Esophagus squamous epithelium (tissue), 5 donors: ENCODE results near the gene PTK6. TPM values are rescaled to one million over a fixed set of nuclear protein-coding genes. Genes with fewer than 3 reads are reported as not detected.

ENCODE experiments used
- DNase-seq: peaks from one replicate; lab custom pipeline; 2025; lab: John Stamatoyannopoulos, UW
- H3K27ac ChIP-seq, 4 donors: fragments of 200-600 bp; sonication (generic); one replicate each; pipeline ENCODE4 v1.5.1; 2016 to 2019; ENCODE audit warnings: mild to moderate bottlenecking in 1 of 4
- H3K27me3 ChIP-seq, 4 donors: fragments of 200-600 bp; sonication (generic); 1 replicate in 3 of 4; 2 replicates in 1 of 4; pipeline versions ENCODE4 v1.5.1 to v1.6.0; 2017 to 2021; ENCODE audit warnings: antibody characterized with exemption in 1 of 4
- H3K36me3 ChIP-seq, 3 donors: fragments of 200-600 bp; sonication (generic); one replicate each; pipeline ENCODE4 v1.5.1; 2016 to 2019
- H3K4me1 ChIP-seq, 3 donors: fragments of 200-600 bp; sonication (generic); one replicate each; pipeline ENCODE4 v1.5.1; 2017 to 2019
- H3K4me3 ChIP-seq, 4 donors: fragments of 200-600 bp; sonication (generic); 1 replicate in 3 of 4; 2 replicates in 1 of 4; pipeline ENCODE4 v1.5.1; 2016 to 2019; ENCODE audit warnings: mild to moderate bottlenecking in 2 of 4, moderate library complexity in 1 of 4
- H3K9me3 ChIP-seq, 3 donors: fragments of 200-600 bp; sonication (generic); one replicate each; pipeline ENCODE4 v1.5.1; 2016 to 2019
- CTCF ChIP-seq, 6 experiments: fragments of 450-650 bp in 4 of 6; fragments of 200-600 bp in 2 of 6; sonication (generic) in 2 of 6; IDR thresholded peaks; one replicate each; pipeline ENCODE4 v1.5.1; 2016 to 2019; ENCODE audit warnings: antibody characterized with exemption in 6 of 6, mild to moderate bottlenecking in 4 of 6, moderate library complexity in 4 of 6
- POLR2A ChIP-seq, 4 donors: fragments of 450-650 bp; IDR thresholded peaks; one replicate each; pipeline ENCODE4 v1.6.1; 2017; ENCODE audit warnings: antibody characterized with exemption in 4 of 4, mild to moderate bottlenecking in 4 of 4, moderate library complexity in 3 of 4
- WGBS, 2 donors: methylation state at CpG; one replicate each; pipeline ENCODE4 v1.1.5; 2018; 5-methylcytosine and 5-hydroxymethylcytosine counted together
- intact Hi-C: fragments of 100-400 bp; cut with DNase I; formaldehyde crosslinking; loops from one replicate; pipeline ENCODE4 v1.15.0; 2022
- total RNA-seq, 4 donors: library from RNA; depleted of rRNA; stranded (reverse); fragments of >200 nt; gene quantifications; one replicate each; pipeline ENCODE4 v1.1.0, GENCODE V29; 2016
- donor health status: DM: yes; HTN: yes; CAD: no.

The PTK6 gene
- 100 to 1,000 TPM in 1 of 4 donors, 10 to 100 TPM in 3; 40.8 to 133 (median 49.7) TPM for total RNA-seq

- 20% methylated on average over 3 of the region's 29 CpGs; no CpG with 5 or more reads in 1 of the 2 donors for WGBS, 2 donors
- Histone ChIP-seq H3K27me3 (peaks cover 0 to 78% (median 0%) of the 10 kb centered on the region in 4 donors), H3K4me3 (peak within 1 kb of the TSS; percentile 46 to 67 (median 62))
Observed at GRCh38 chr20:63536997-63537524, at the start of gene PTK6. Gene PTK6, minus strand, starts transcription at chr20:63537376. Its CDS starts 62 bp downstream, at chr20:63537314.

DNA sequence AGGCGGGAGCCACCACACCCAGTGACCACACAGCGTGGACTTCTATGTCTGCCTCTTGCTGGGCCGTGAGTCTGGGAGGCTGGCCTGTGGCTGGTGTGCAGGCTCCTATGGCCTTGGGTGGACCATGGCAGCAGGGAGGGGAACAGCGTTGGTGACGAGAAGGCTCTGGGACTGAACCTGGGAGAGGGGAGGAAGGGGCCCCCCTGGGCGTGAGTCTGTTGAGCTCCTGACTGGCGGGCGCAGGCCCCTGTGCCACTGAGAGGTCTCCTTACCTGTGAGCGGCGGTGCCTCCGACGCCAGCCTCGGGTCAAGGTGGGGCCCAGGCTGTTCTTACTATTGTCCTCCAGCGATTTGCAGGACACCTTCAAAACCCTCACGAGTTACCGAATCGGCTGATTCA lies 49.6 kb upstream of the PTK6 start:
- H3K4me1 ChIP-seq, result no peaks in the 10 kb centered on the region
- H3K9me3 ChIP-seq, result no peaks in the 10 kb centered on the region
- DNase-seq, result no peak
- peaks cover 6 to 43% (median 18%) of the 10 kb centered on the region in 3 donors for H3K36me3 ChIP-seq
- intact Hi-C loops, result no loop called here
- no peak overlapping the region for H3K27ac ChIP-seq
- WGBS, 2 donors, result 81 to 100% methylated on average over 5 to 10 of the region's 17 CpGs
- no peak overlapping the region for H3K4me3 ChIP-seq
- H3K27me3 ChIP-seq, result no peaks in the 10 kb centered on the region
- TF ChIP-seq POLR2A (IDR thresholded peaks at IDR 0.05), result no peak
- no peak for TF ChIP-seq CTCF (IDR thresholded peaks at IDR 0.05)

More at GRCh38 chr20:63536997-63537524, at the start of gene PTK6:
- no peak for DNase-seq
- Histone ChIP-seq H3K4me1 (peaks cover 31 to 85% (median 43%) of the 10 kb centered on the region in 3 donors), H3K9me3 (no peaks in the 10 kb centered on the region), H3K36me3 (peaks cover 0 to 8% (median 0%) of the 10 kb centered on the region in 3 donors), H3K27ac (peak within 1 kb of the TSS; percentile 90 to 99 (median 95))
- intact Hi-C loops, result loop anchor here (5.0 kb wide), 2 partner anchors 200 to 435 kb away; partner anchors contain the start of genes LIME1 and SLC2A4RG
- TF ChIP-seq POLR2A (IDR thresholded peaks at IDR 0.05) (peak in 1 of 4 donors; percentile 49), CTCF (IDR thresholded peaks at IDR 0.05) (no peak)

DNA sequence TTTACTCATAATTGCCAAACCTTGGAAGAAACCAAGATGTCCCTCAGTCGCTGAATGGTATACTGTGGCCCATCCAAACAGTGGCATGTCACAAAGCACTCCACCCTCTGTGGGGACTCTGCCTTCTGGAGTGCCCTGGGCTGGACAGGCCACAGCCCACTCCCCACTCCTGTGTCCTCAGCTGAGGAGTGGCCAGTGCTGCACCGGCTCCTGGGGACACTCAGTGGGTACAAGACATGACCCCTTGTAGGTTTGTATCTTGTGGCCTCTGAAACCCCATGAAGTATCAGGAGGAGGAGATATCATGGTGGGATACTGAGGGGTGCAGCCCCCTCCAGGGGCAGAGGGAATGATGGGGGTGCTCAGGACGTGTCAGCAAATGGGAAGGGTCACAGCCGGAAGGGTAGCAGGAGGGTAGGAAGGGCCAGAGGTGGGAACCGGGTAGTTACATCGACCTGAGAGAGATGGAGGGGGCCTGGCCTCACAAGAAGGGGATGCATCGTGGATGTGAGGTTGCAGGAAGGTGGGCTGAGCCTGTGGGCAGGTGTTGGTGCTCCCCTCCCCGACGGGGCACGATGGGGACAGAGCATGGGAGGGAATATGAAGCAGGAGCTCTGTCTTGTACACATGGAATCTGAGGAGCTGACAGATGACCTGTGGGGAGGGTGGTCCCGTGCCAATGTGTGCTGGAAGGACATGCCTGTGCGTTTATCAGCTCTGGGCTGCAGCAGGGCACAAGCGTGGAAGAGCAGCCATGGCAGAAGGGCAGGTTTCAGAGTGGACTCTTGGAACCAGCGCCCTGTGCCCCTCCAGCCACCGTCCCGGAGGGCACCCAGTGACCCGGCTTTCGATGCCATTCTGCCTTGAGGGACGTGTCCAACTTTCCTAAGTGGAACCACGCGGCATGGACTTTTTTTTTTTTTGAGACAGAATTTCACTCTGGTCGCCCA lies 48.7 kb upstream of the PTK6 start:
- 67 to 80% methylated on average over 10 to 18 of the region's 22 CpGs for WGBS, 2 donors
- peaks cover 0 to 34% (median 11%) of the 10 kb centered on the region in 3 donors for H3K36me3 ChIP-seq
- DNase-seq, result no peak
- TF ChIP-seq POLR2A (IDR thresholded peaks at IDR 0.05) (no peak), CTCF (IDR thresholded peaks at IDR 0.05) (no peak)
- H3K27me3 ChIP-seq, result no peaks in the 10 kb centered on the region
- intact Hi-C loops, result no loop called here
- no peaks in the 10 kb centered on the region for H3K9me3 ChIP-seq
- H3K4me3 ChIP-seq, result no peak overlapping the region
- no peaks in the 10 kb centered on the region for H3K4me1 ChIP-seq
- H3K27ac ChIP-seq, result no peak overlapping the region

- no peak for DNase-seq
- H3K27ac ChIP-seq, result no peak overlapping the region
- peaks cover 0 to under 1% (median 0%) of the 10 kb centered on the region in 3 donors for H3K36me3 ChIP-seq
- intact Hi-C loops, result no loop called here
- 80 to 88% methylated on average over 19 to 20 of the region's 23 CpGs for WGBS, 2 donors
- TF ChIP-seq POLR2A (IDR thresholded peaks at IDR 0.05) (no peak), CTCF (IDR thresholded peaks at IDR 0.05) (no peak)
- no peaks in the 10 kb centered on the region for H3K9me3 ChIP-seq
- H3K4me3 ChIP-seq, result no peak overlapping the region
- H3K4me1 ChIP-seq, result no peaks in the 10 kb centered on the region
- peaks cover 0 to 17% (median 0%) of the 10 kb centered on the region in 4 donors for H3K27me3 ChIP-seq
Observed at GRCh38 chr20:63582382-63583063, 45.3 kb upstream of the PTK6 start.
